Measurements from ENCODE around the gene CACNB1. TPM values are rescaled to one million over a fixed set of nuclear protein-coding genes. Genes with fewer than 3 reads are reported as not detected.

Gene CACNB1
- polyA plus RNA-seq, 1 of the 3 experiments (the other 2 are of a cell fraction), result 7.4 TPM

- peaks cover 9% of the 10 kb centered on the region in 2 experiments; a peak in 2 of 4 replicates for H3K4me1 ChIP-seq (ENCODE audit: control insufficient read depth in 1 of 2, insufficient read depth in 2 of 2, low read depth in 1 of 2, low read length in 1 of 2)
- peak overlapping the region; percentile 38 to 56 for H3K4me3 ChIP-seq (ENCODE audit: low read depth in 2 of 2, low read length in 1 of 2)
- H3K4me2 ChIP-seq, result peak overlapping the region; percentile 77
- no peaks in the 10 kb centered on the region for H3K9me2 ChIP-seq
- peak; percentile 78 for DNase-seq
- CTCF ChIA-PET, result interaction anchor here (0.7 to 29.0 kb wide), 8 partner anchors 8 to 338 kb away, joined by 3 to 781 read pairs (median 4); partner anchors contain the start of gene STAC2
- H4K20me1 ChIP-seq (ENCODE audit: insufficient read depth), result 0 out of 2 replicates have a peak, but pooled peaks cover 4% of the 10 kb centered on the region
- H3K27ac ChIP-seq (ENCODE audit: low read depth in 2 of 2, low read length in 1 of 2), result no peak overlapping the region
- H3K36me3 ChIP-seq (replicated peaks in 1 of 2; ENCODE audit: control insufficient read depth in 1 of 2, insufficient read depth in 2 of 2, low read length in 1 of 2), result peaks cover 0 to 6% of the 10 kb centered on the region in 2 experiments
- TF ChIP-seq MEF2A (IDR thresholded peaks at IDR 0.05; ENCODE audit: borderline replicate concordance, low read depth) (peak; percentile 80; the same call in 1 of the 2 replicates), PBX3 (IDR thresholded peaks at IDR 0.05) (no peak)
- peak overlapping the region; percentile 50 for H3K9ac ChIP-seq
- POLR2A ChIA-PET, result interaction anchor here (2.3 kb wide), 1 partner anchor 9 kb away, joined by 9 read pairs; the partner anchor contains the start of gene RPL19
- H3K79me2 ChIP-seq (ENCODE audit: insufficient read depth), result no peaks in the 10 kb centered on the region
- WGBS (ENCODE audit: low lambda C conversion rate), result 31% methylated on average over 7 of the region's 39 CpGs
- no peaks in the 10 kb centered on the region for H3K9me3 ChIP-seq
- H2AFZ ChIP-seq (ENCODE audit: low read depth), result peak overlapping the region; percentile 78; the same call in 1 of the 2 replicates
- H3K27me3 ChIP-seq (ENCODE audit: insufficient read depth), result no peaks in the 10 kb centered on the region
- peaks cover 13% of the 10 kb centered on the region for H3F3A ChIP-seq (replicated peaks; ENCODE audit: insufficient read depth)
Observed at GRCh38 chr17:39209317-39210092, 12.0 kb upstream of the CACNB1 start.

- no peak for DNase-seq
- H3K4me3 ChIP-seq (ENCODE audit: low read depth in 2 of 2, low read length in 1 of 2), result no peak overlapping the region
- no peak overlapping the region for H2AFZ ChIP-seq (ENCODE audit: low read depth)
- peaks cover 19% of the 10 kb centered on the region for H3F3A ChIP-seq (replicated peaks; ENCODE audit: insufficient read depth)
- H3K27me3 ChIP-seq (ENCODE audit: insufficient read depth), result no peaks in the 10 kb centered on the region
- ChIA-PET CTCF (interaction anchor here (0.7 to 29.0 kb wide), 9 partner anchors 9 to 339 kb away, joined by 3 to 781 read pairs (median 4); partner anchors contain the start of gene STAC2), POLR2A (interaction anchor here (2.3 kb wide), 1 partner anchor 9 kb away, joined by 9 read pairs; the partner anchor contains the start of gene RPL19)
- H3K9ac ChIP-seq, result no peak overlapping the region
- H3K4me1 ChIP-seq (ENCODE audit: control insufficient read depth in 1 of 2, insufficient read depth in 2 of 2, low read depth in 1 of 2, low read length in 1 of 2), result peaks cover 9% of the 10 kb centered on the region in 2 experiments; a peak in 2 of 4 replicates
- peaks cover 3 to 12% of the 10 kb centered on the region in 2 experiments for H3K36me3 ChIP-seq (replicated peaks in 1 of 2; ENCODE audit: control insufficient read depth in 1 of 2, insufficient read depth in 2 of 2, low read length in 1 of 2)
- peaks cover 10% of the 10 kb centered on the region for H4K20me1 ChIP-seq (ENCODE audit: insufficient read depth)
- 69% methylated on average over 7 of the region's 8 CpGs for WGBS (ENCODE audit: low lambda C conversion rate)
- TF ChIP-seq EP300 (IDR thresholded peaks at IDR 0.05; ENCODE audit: borderline replicate concordance in 1 of 2, low read depth in 1 of 2, low read length in 1 of 2), result no peak
- no peak for TF ChIP-seq REST (IDR thresholded peaks at IDR 0.05; ENCODE audit: low read depth, low read length)
- TF ChIP-seq TAF1 (IDR thresholded peaks at IDR 0.05; ENCODE audit: borderline replicate concordance, low read depth, low read length), result no peak
- no peaks in the 10 kb centered on the region for H3K9me3 ChIP-seq
- H3K4me2 ChIP-seq, result peak overlapping the region; percentile 77; the same call in 1 of the 2 replicates
- H3K9me2 ChIP-seq, result no peaks in the 10 kb centered on the region
- H3K79me2 ChIP-seq (ENCODE audit: insufficient read depth), result no peaks in the 10 kb centered on the region
- no peak overlapping the region for H3K27ac ChIP-seq (ENCODE audit: low read depth in 2 of 2, low read length in 1 of 2)
Observed at GRCh38 chr17:39208893-39209292, 11.4 kb upstream of the CACNB1 start.
